A549 (cell line): Measurements from ENCODE around the gene TMEM198. TPM values are rescaled to one million over a fixed set of nuclear protein-coding genes. Genes with fewer than 3 reads are reported as not detected.

ENCODE experiments used
- ATAC-seq, 2 experiments: fragments of 200-7000 bp in 1 of 2; fragments of >200 bp in 1 of 2; cut with Nextera tagmentation in 1 of 2; cut with Tn5 transposase in 1 of 2; 3 replicates each; pipeline versions ENCODE4 v1.8.0 to v1.9.1; 2018 to 2020; ENCODE audit warnings: mild to moderate bottlenecking in 1 of 2, moderate library complexity in 1 of 2
- CTCF ChIA-PET: fragments of 300-600 bp; sonication (Branson Sonifier 250); formaldehyde crosslinking; extraction: SDS; loops from one replicate; lab custom pipeline; 2021; ENCODE audit warnings: antibody characterized with exemption, inconsistent platforms; lab: Yijun Ruan, JAX
- POLR2A ChIA-PET: fragments of 350-600 bp; formaldehyde crosslinking; extraction: SDS; loops from one replicate; lab custom pipeline; 2021; ENCODE audit warnings: antibody characterized with exemption, inconsistent platforms; lab: Yijun Ruan, JAX
- DNase-seq, 2 experiments: peaks; one replicate each; pipeline versions ENCODE4 v3.0.0 to v3.0.0-alpha.2; 2011 to 2016; ENCODE audit warnings: low read depth in 1 of 2, low spot score in 1 of 2
- FAIRE-seq: peaks from 2 replicates; lab custom pipeline; 2011; peaks lifted over from hg19 to GRCh38; lab: Jason Lieb, UNC
- H3K27ac ChIP-seq, 2 experiments: fragments of >200 bp; sonication (Bioruptor Twin); formaldehyde crosslinking; 3 replicates each; pipeline ENCODE4 v1.5.1; 2016 to 2017
- H3K4me1 ChIP-seq: fragments of >200 bp; sonication (Bioruptor Twin); formaldehyde crosslinking; 3 replicates; pipeline ENCODE4 v1.6.1; 2016
- H3K4me2 ChIP-seq: fragments of >200 bp; sonication (Bioruptor Twin); formaldehyde crosslinking; 3 replicates; pipeline ENCODE4 v1.6.1; 2016
- H3K4me3 ChIP-seq: fragments of >200 bp; sonication (Bioruptor Twin); formaldehyde crosslinking; 3 replicates; pipeline ENCODE4 v1.5.1; 2016
- H3K9me3 ChIP-seq: fragments of >200 bp; sonication (Bioruptor Twin); formaldehyde crosslinking; 3 replicates; pipeline ENCODE4 v1.6.1; 2016
- CEBPB ChIP-seq, 2 experiments: fragments of >200 bp in 1 of 2; sonication (Bioruptor Twin) in 1 of 2; formaldehyde crosslinking in 1 of 2; IDR thresholded peaks; 2 replicates each; pipeline ENCODE4 v1.6.1; 2012 to 2016
- CHD2 ChIP-seq: fragments of 150-350 bp; IDR thresholded peaks from 2 replicates; pipeline ENCODE4 v1.6.1; 2014; ENCODE audit warnings: low read length; ENCODE audit not compliant: partially characterized antibody
- FOSB ChIP-seq: fragments of 250-450 bp; sonication (Bioruptor Pico); IDR thresholded peaks from 2 replicates; pipeline ENCODE4 v1.5.0; 2020; ENCODE audit warnings: mild to moderate bottlenecking, moderate library complexity
- FOSL2 ChIP-seq, 2 experiments: fragments of 450-650 bp in 1 of 2; fragments of >200 bp in 1 of 2; sonication (Bioruptor Twin) in 1 of 2; formaldehyde crosslinking; IDR thresholded peaks; 2 replicates each; pipeline versions ENCODE4 v1.5.0 to v1.6.1; 2016 to 2020; ENCODE audit warnings: mild to moderate bottlenecking in 1 of 2, moderate library complexity in 1 of 2
- FOXS1 ChIP-seq: fragments of 250-450 bp; sonication (Bioruptor Pico); IDR thresholded peaks from 2 replicates; pipeline ENCODE4 v1.5.0; 2020; ENCODE audit warnings: mild to moderate bottlenecking, moderate library complexity
- GATA3 ChIP-seq: IDR thresholded peaks from 2 replicates; pipeline ENCODE4 v1.6.1; 2012; ENCODE audit warnings: borderline replicate concordance
- HOXB13 ChIP-seq: fragments of 250-450 bp; sonication (Bioruptor Pico); IDR thresholded peaks from 2 replicates; pipeline ENCODE4 v1.5.0; 2020; ENCODE audit warnings: low read depth, mild to moderate bottlenecking, moderate library complexity
- HOXB5 ChIP-seq: fragments of 250-450 bp; sonication (Bioruptor Pico); IDR thresholded peaks from 2 replicates; pipeline ENCODE4 v1.5.0; 2020; ENCODE audit warnings: mild to moderate bottlenecking, moderate library complexity
- JUNB ChIP-seq: fragments of >200 bp; sonication (Bioruptor Twin); formaldehyde crosslinking; IDR thresholded peaks from 2 replicates; pipeline ENCODE4 v1.6.1; 2016
- KDM1A ChIP-seq: fragments of 200-600 bp; sonication (generic); IDR thresholded peaks from 2 replicates; pipeline ENCODE4 v1.6.1; 2016; ENCODE audit warnings: low read depth, mild to moderate bottlenecking
- KDM5A ChIP-seq: fragments of 200-600 bp; sonication (generic); IDR thresholded peaks from 2 replicates; pipeline ENCODE4 v1.6.1; 2016; ENCODE audit warnings: antibody characterized with exemption, mild to moderate bottlenecking
- MAFK ChIP-seq: fragments of 450-650 bp; IDR thresholded peaks from 2 replicates; pipeline ENCODE4 v1.6.1; 2014; ENCODE audit not compliant: partially characterized antibody
- MYC ChIP-seq: IDR thresholded peaks from 2 replicates; pipeline ENCODE4 v1.6.1; 2012; ENCODE audit warnings: mild to moderate bottlenecking, inconsistent platforms, low read length, improper control_type of control experiment, borderline replicate concordance
- NFE2L2 ChIP-seq: fragments of 150-350 bp; conservative IDR thresholded peaks from 2 replicates; pipeline ENCODE4 v1.6.1; 2014; ENCODE audit warnings: low read length
- NPAS2 ChIP-seq: fragments of 250-450 bp; sonication (Bioruptor Pico); IDR thresholded peaks from 2 replicates; pipeline ENCODE4 v1.8.0; 2022; ENCODE audit warnings: mild to moderate bottlenecking, moderate library complexity, borderline replicate concordance
- PHF8 ChIP-seq: fragments of 200-600 bp; sonication (generic); IDR thresholded peaks from 2 replicates; pipeline ENCODE4 v1.6.1; 2016; ENCODE audit warnings: low read depth, mild to moderate bottlenecking, antibody characterized with exemption, moderate library complexity, borderline replicate concordance
- POLR2AphosphoS2 ChIP-seq: conservative IDR thresholded peaks from 2 replicates; pipeline ENCODE4 v1.6.1; 2012; ENCODE audit warnings: low read length, improper control_type of control experiment, inconsistent platforms
- RAD21 ChIP-seq, 2 experiments: fragments of >200 bp in 1 of 2; sonication (Bioruptor Twin) in 1 of 2; formaldehyde crosslinking in 1 of 2; IDR thresholded peaks in 1 of 2; conservative IDR thresholded peaks in 1 of 2; 2 replicates in 1 of 2; 3 replicates in 1 of 2; pipeline ENCODE4 v1.6.1; 2012 to 2018; ENCODE audit warnings: inconsistent platforms in 1 of 2
- RARB ChIP-seq: fragments of 250-450 bp; sonication (Bioruptor Pico); IDR thresholded peaks from 2 replicates; pipeline ENCODE4 v1.8.0; 2021; ENCODE audit warnings: mild to moderate bottlenecking, moderate library complexity
- RCOR1 ChIP-seq: fragments of 150-350 bp; IDR thresholded peaks from 2 replicates; pipeline ENCODE4 v1.6.1; 2014; ENCODE audit warnings: antibody characterized with exemption, low read length, low read depth
- RFX5 ChIP-seq: fragments of 450-650 bp; IDR thresholded peaks from 2 replicates; pipeline ENCODE4 v1.7.1; 2014; ENCODE audit warnings: antibody characterized with exemption, mild to moderate bottlenecking, moderate library complexity
- RNF2 ChIP-seq: fragments of 200-600 bp; sonication (generic); IDR thresholded peaks from 2 replicates; pipeline ENCODE4 v1.6.1; 2016; ENCODE audit warnings: low read depth, mild to moderate bottlenecking, antibody characterized with exemption, moderate library complexity, borderline replicate concordance
- SREBF2 ChIP-seq: fragments of 450-650 bp; IDR thresholded peaks from 2 replicates; pipeline ENCODE4 v1.6.1; 2014; ENCODE audit warnings: mild to moderate bottlenecking, moderate library complexity
- TFCP2L1 ChIP-seq: fragments of 250-450 bp; sonication (Bioruptor Pico); IDR thresholded peaks from 2 replicates; pipeline ENCODE4 v1.5.0; 2021; ENCODE audit warnings: mild to moderate bottlenecking
- TP53 ChIP-seq: fragments of 250-450 bp; sonication (Bioruptor Pico); IDR thresholded peaks from 2 replicates; pipeline ENCODE4 v1.5.0; 2021; ENCODE audit warnings: mild to moderate bottlenecking, moderate library complexity
- ZC3H11A ChIP-seq: fragments of 450-650 bp; IDR thresholded peaks from 2 replicates; pipeline ENCODE4 v1.6.1; 2014; ENCODE audit warnings: antibody characterized with exemption, mild to moderate bottlenecking
- ZFP36 ChIP-seq: fragments of 450-650 bp; IDR thresholded peaks from 2 replicates; pipeline ENCODE4 v1.6.1; 2014; ENCODE audit warnings: borderline replicate concordance; ENCODE audit not compliant: partially characterized antibody
- WGBS: methylation state at CpG from one replicate; pipeline ENCODE4 v1.1.6; 2017; ENCODE audit errors: missing lambda C conversion rate; 5-methylcytosine and 5-hydroxymethylcytosine counted together
- polyA plus RNA-seq, 4 experiments: library from polyadenylated mRNA; depleted of rRNA in 3 of 4; stranded (reverse); fragments of >200 nt; fragmentation: RNase III in 1 of 4; extraction: RNeasy Plus Mini Kit Qiagen cat#74134 plus additional on column Dnase treatment in 1 of 4; gene quantifications; 2 replicates in 3 of 4; 3 replicates in 1 of 4; pipeline ENCODE4 v1.2.3, GENCODE V29; 2011 to 2017
- TF ChIP-seq, protein P1 (sequence below): fragments of 150-350 bp; IDR thresholded peaks from 2 replicates; pipeline ENCODE4 v1.6.1; 2014; ENCODE audit warnings: low read depth, mild to moderate bottlenecking, low read length
- TF ChIP-seq, protein P2 (sequence below): fragments of >200 bp; sonication (Bioruptor Twin); formaldehyde crosslinking; IDR thresholded peaks from 2 replicates; pipeline ENCODE4 v1.6.1; 2016

The TMEM198 gene
- polyA plus RNA-seq, 2 of the 4 experiments (the other 2 are of a cell fraction) = 0.31 to 0.37 TPM

- H3K4me2 ChIP-seq = no peak overlapping the region
- FAIRE-seq = no peak
- no peak overlapping the region for H3K27ac ChIP-seq
- ATAC-seq = no peak
- no peaks in the 10 kb centered on the region for H3K9me3 ChIP-seq
- POLR2A ChIA-PET = no interaction called here
- H3K4me1 ChIP-seq = peaks cover 16% of the 10 kb centered on the region
- no peak overlapping the region for H3K4me3 ChIP-seq
- CTCF ChIA-PET = interaction anchor here (0.6 to 5.5 kb wide), 6 partner anchors 13 to 133 kb away, joined by 3 to 23 read pairs (median 6); no protein-coding TSS in a partner anchor
- TF ChIP-seq ZFP36 (no peak), MAFK (no peak), RNF2 (no peak), RAD21 (conservative IDR thresholded peaks at IDR 0.05 in 1 of 2, IDR thresholded peaks at IDR 0.05 in 1 of 2) (no peak), POLR2AphosphoS2 (no peak), NFE2L2 (no peak), JUNB (no peak), FOSB (CRISPR knock-in tag) (no peak), KDM1A (no peak), HOXB5 (CRISPR knock-in tag) (no peak), SREBF2 (no peak), TFCP2L1 (CRISPR knock-in tag) (no peak), MYC (no peak), RCOR1 (no peak), PHF8 (no peak), HOXB13 (CRISPR knock-in tag) (no peak), CHD2 (no peak)
- TF ChIP-seq, protein P1, sequence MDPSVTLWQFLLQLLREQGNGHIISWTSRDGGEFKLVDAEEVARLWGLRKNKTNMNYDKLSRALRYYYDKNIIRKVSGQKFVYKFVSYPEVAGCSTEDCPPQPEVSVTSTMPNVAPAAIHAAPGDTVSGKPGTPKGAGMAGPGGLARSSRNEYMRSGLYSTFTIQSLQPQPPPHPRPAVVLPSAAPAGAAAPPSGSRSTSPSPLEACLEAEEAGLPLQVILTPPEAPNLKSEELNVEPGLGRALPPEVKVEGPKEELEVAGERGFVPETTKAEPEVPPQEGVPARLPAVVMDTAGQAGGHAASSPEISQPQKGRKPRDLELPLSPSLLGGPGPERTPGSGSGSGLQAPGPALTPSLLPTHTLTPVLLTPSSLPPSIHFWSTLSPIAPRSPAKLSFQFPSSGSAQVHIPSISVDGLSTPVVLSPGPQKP = no peak
- WGBS = 79% methylated on average over 11 of the region's 15 CpGs
- DNase-seq = no peak
Measured at GRCh38 chr2:219554350-219554749, 10.5 kb downstream of the TMEM198 start.

- no peak for DNase-seq
- no peak for FAIRE-seq
- 81% methylated on average over 19 of the region's 20 CpGs for WGBS
- TF ChIP-seq MAFK (no peak), RARB (CRISPR knock-in tag) (no peak), TP53 (CRISPR knock-in tag) (no peak), FOSL2 (IDR thresholded peaks at IDR 0.05) (no peak), FOSL2 (CRISPR knock-in tag; IDR thresholded peaks at IDR 0.05) (no peak), ZC3H11A (no peak), POLR2AphosphoS2 (no peak), CEBPB (IDR thresholded peaks at IDR 0.05) (no peak), GATA3 (no peak), KDM5A (no peak), RCOR1 (no peak), RFX5 (no peak), RNF2 (no peak), NPAS2 (CRISPR knock-in tag) (no peak), FOXS1 (CRISPR knock-in tag) (no peak)
- TF ChIP-seq, protein P1 = no peak
- TF ChIP-seq, protein P2, sequence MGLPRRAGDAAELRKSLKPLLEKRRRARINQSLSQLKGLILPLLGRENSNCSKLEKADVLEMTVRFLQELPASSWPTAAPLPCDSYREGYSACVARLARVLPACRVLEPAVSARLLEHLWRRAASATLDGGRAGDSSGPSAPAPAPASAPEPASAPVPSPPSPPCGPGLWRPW = no peak
- no peak overlapping the region for H3K4me2 ChIP-seq
- peaks cover 16% of the 10 kb centered on the region for H3K4me1 ChIP-seq
- POLR2A ChIA-PET = no interaction called here
- no peak overlapping the region for H3K4me3 ChIP-seq
- CTCF ChIA-PET = interaction anchor here (1.1 to 5.5 kb wide), 3 partner anchors 15 to 86 kb away, joined by 3 to 23 read pairs (median 19); no protein-coding TSS in a partner anchor
- no peaks in the 10 kb centered on the region for H3K9me3 ChIP-seq
- no peak for ATAC-seq
- no peak overlapping the region for H3K27ac ChIP-seq
Measured at GRCh38 chr2:219555956-219556355, 12.1 kb downstream of the TMEM198 start.
